ENCODE results near the gene TAP2.

- no peak for TF ChIP-seq FOXP2 (optimal IDR thresholded peaks at IDR 0.05; ENCODE audit: control extremely low read depth, extremely low read length, insufficient read depth)
- TF ChIP-seq POLR2AphosphoS5 (IDR thresholded peaks at IDR 0.05; ENCODE audit: borderline replicate concordance, low read depth, low read length), result no peak
Observed at GRCh38 chr6:32799168-32799567, 39.4 kb downstream of the TAP2 start.

Data from SK-N-MC (cell line).